GM19395 (cell line): ENCODE results near the gene NDEL1.

Source experiments
- ATAC-seq: cut with Tn5 transposase; IDR thresholded peaks from one replicate; pipeline ENCODE4 v1.9.1; 2021; ENCODE audit warnings: mild to moderate bottlenecking, moderate library complexity; ENCODE audit not compliant: unreplicated experiment

Gene NDEL1

GRCh38 chr17:8477715-8478441 is 42.2 kb downstream of the NDEL1 start:
- no peak for ATAC-seq

- no peak for ATAC-seq
Observed at GRCh38 chr17:8479431-8479947, 43.8 kb downstream of the NDEL1 start.

GRCh38 chr17:8480011-8480976 is 44.6 kb downstream of the NDEL1 start:
- no peak for ATAC-seq

DNA sequence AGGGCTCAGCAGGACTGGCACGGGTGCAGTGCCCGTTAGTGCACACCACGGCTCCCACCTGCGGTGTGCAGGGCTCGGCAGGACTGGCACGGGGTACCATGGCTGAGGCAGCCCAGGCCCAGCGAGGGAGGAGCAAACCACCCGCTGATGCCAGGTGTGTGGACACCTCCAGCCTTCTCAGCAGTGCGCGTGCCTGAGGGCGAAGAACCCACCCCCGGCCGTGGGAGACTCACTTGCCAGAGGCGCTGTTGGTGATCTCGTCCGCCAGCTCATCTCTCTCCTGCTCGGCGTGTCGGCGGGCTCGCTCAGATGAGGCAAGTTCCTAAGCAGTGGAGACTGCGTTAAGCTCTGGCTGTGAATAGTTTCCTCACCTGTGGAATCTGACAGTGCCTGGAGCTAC is 45.4 kb downstream of the NDEL1 start:
- no peak for ATAC-seq

- ATAC-seq, result no peak
Observed at GRCh38 chr17:8481703-8482102, 46.0 kb downstream of the NDEL1 start.

- no peak for ATAC-seq
Observed at GRCh38 chr17:8482546-8482945, 46.9 kb downstream of the NDEL1 start.

GRCh38 chr17:8484465-8484864 is 48.8 kb downstream of the NDEL1 start:
- no peak for ATAC-seq

GRCh38 chr17:8485491-8485890 is 49.8 kb downstream of the NDEL1 start:
- no peak for ATAC-seq

GRCh38 chr17:8487130-8487645 is 51.5 kb downstream of the NDEL1 start:
- ATAC-seq, result no peak

DNA sequence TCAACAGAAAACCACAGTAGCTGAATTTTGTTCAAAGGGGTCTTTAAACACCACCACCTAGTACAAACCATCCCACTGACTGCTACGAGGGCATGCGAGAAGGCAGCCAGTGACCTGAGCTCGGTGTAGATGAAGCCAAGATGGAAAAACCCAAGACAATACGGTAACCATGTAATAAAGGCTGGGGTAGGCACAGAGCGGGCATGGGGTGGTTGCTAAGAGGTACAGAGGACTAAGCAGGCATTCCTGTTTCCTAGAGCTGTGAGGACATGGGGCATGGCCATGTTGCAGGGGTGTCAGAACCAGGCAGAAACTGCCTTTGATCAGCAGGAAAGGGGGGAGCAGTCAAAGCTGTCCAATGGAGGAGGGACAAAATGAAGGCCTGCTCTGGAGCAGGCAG is 52.1 kb downstream of the NDEL1 start:
- ATAC-seq, result no peak

GRCh38 chr17:8488491-8488890 is 52.8 kb downstream of the NDEL1 start:
- no peak for ATAC-seq

DNA sequence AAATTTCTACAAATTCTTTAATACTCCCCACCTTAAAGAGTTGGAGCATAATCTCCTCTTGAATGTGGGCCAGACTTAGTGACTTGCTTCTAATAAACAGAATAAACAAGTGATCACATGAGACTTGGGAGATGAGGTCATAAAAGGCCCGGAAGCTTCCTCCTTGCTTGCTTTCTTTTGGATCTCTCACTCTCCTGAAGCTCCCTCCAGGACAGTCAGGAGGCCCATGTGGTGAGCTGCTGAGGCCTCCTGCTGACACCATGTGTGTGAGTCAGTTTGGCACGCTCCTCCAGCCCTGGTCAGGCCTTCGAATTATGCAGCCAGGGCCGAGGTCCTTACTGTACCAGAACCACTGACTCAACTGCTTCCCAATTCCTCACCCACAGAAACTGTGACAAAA is 53.2 kb downstream of the NDEL1 start:
- ATAC-seq, result no peak

DNA sequence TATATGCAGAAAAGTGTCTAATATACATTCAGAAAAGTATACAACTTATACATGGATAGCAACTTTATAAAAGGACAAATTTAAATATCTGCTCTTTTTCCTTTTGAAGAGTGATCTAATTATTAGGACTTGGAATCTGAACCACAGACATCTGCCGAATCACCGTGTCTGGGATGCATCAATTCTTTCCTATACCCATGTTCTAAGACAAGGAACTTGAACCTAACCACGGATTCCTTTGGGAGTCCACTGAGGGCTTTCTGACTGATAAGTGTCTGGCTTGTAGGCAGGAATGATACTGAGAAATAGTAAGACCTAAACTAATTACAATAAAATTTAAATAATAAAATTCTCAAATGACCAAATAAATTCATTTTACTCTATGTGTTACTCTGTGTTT is 54.2 kb downstream of the NDEL1 start:
- no peak for ATAC-seq

DNA sequence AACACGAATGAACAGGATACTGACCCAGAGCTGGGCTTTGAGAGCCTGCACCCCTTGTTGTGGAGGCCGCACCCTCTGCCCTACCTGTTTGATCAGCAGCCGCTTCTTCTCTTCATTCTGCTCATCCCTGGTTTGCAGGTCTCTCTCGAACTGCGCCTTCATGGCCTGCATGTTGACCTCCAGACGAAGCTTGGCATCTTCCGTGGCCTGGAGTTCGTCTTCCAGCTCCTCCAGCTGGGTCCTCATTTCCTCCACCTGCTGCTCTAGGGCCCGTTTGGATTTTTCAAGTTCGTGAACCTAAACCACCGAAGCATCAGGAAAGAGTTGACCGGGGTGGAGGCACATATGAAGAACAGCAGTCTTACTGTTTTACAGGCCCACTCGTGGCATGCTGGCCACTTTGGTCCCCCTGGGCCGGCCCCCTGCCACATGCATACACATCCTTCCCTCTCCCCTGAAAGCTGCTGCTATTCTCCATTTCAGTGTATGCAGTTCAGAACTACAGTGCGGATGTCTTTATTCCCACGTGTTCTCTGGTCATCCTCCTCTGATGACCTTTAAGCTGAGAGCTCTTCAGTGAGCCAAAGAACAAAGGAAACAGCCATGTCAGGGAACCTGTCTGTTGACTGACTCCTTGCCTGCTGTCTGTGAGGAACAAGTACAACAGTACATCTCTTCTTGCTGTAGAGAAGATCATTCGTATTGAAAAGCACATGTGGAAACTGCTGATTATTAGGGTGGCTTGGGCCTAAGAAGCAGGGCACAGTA is 54.8 kb downstream of the NDEL1 start:
- no peak for ATAC-seq

DNA sequence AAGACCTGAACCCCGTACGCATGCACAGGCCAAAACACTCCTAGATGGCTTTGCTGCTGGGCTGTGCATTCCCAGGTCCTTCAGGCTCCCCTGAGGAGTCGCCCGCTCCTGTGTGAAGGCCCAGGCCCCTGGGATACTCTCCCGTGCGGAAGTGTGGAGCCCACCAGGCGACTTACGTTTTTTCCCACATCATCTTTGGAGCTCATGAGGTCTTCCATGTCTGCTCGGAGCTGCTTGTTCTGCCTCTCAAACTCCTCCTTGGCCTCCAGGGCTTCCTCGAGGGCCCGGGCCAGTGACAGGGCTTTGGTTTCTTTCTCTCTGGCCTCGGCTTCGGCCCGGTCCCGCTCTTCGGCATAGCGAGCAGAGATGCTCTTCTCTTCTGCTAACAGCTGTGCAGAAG is 56.4 kb downstream of the NDEL1 start:
- ATAC-seq, result no peak

GRCh38 chr17:8494021-8494420 is 58.3 kb downstream of the NDEL1 start:
- ATAC-seq, result no peak

- ATAC-seq, result no peak
Observed at GRCh38 chr17:8494506-8495111, 58.9 kb downstream of the NDEL1 start.

GRCh38 chr17:8496081-8496480 is 60.4 kb downstream of the NDEL1 start:
- no peak for ATAC-seq

GRCh38 chr17:8499171-8499570 is 63.5 kb downstream of the NDEL1 start:
- no peak for ATAC-seq

DNA sequence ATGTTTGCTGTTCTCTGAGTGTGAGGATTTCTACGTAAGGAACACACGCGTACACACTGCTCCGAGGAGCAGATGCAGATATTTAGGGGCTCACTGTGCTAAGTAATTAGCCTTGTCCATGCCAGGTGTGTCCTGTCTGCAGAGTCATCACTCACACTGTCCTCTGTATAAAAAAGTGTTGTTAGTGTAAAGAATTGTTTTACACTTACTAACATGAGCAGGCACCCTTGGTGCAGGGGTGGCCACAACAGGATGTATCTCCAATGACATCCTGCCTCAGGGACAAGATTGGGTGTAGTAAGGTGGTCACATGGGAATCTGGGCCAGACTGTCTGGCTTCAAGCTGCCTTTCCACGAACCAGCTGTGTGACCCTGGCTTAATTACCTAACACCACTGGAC is 63.9 kb downstream of the NDEL1 start:
- ATAC-seq, result no peak
